ENCODE measurements around the gene WDR5.
"Not testable (repeated sequence)": the region's sequence is repeated elsewhere in the genome, so short reads cannot be mapped to it uniquely, and the experiment has no call there.

WDR5 gene

DNA sequence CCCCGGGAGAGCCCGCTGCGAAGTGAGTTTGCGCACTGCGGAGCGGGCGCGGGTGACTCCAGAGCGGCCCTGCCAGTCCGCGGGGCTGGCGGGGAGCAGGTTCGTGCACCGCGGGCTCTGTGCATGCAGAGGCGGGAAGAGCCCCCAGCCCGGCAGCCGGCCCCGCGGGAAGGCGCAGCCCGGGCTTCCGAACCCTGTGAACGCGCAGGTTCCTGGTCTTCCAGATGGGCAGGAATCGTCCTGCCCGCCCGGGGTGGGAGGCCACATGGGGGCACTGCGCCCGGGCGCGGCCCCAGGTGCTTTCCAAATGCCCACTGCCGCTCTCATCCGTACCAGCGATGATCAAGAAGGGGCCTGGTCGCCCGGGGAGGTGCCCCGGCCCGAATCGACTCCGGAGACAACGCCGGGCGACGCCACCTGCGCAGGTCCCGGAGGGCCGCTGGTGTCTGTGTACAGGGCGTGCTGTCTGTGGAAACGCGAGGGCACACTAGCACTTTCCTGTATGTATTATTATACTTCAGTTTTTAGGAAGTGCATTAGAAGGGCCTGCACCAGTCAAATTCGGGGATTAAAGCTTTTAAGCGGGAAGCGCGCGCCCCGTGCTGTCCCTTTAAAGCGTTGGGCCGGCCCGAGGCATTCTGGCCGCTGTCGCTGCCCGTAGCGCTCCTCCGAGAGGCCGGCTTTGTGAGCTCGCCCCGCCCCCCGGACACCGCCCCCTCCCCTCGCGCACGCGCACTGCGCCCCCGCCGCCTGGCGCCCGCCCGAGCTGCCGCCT, at the start of gene WDR5:
TSS of gene WDR5 (plus strand) at position 740 of the 775 bp plus-strand sequence. CDS start 3,796 bp downstream, outside the sequence.
- peak; percentile 94 to 98 (median 96) for DNase-seq

DNA sequence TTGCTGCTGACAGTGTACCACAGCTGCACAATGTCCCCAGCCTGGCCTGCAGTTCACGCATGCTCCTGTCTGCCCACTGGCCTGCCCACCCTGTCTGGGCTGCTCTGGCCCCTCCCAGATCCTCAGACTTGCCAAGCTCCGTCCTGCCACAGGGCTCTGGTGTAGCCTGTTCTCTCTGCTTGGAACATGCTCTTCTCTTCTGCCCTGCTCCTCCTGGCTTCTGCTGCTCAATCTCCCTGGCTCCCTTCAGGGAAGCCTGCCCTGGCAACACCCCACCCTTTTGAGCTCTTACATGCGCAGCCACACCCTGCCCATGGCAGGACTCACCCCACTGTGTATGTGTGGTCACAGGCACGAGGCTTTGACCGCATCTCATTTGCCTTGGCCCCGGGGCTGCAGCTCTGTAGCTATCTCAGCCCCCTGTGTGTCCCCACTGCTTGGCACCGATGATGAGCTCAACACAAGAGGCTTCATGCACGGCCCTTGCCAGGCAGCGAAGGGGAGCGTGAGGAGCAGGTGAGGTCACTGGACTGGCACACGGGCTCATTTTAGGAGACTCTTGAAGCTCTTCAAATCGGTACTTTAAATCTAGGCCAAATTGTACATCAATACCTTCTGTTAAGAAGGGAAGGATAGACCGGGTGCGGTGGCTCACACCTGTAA, 47.7 kb upstream of the WDR5 start:
- no peak for DNase-seq

DNA sequence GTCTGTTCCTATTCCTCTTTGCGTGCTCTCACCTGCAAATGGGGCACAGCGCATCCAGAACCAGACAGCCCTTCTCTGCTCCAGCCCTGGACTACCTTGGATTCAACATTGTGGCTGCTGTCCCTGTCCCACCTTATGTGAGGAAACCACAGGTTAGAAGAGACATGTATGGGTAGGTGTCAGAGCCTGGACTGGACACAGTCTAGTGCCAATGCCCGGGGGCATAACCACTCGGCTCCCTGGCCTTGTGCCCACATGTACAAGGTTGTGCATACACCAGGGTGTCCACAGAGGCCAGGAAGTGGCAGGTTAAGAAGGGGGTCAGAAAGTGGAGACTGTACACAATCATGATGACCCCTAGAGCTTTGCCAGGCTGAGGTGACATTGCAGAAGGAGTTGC, 45.9 kb upstream of the WDR5 start:
- DNase-seq = no peak

DNA sequence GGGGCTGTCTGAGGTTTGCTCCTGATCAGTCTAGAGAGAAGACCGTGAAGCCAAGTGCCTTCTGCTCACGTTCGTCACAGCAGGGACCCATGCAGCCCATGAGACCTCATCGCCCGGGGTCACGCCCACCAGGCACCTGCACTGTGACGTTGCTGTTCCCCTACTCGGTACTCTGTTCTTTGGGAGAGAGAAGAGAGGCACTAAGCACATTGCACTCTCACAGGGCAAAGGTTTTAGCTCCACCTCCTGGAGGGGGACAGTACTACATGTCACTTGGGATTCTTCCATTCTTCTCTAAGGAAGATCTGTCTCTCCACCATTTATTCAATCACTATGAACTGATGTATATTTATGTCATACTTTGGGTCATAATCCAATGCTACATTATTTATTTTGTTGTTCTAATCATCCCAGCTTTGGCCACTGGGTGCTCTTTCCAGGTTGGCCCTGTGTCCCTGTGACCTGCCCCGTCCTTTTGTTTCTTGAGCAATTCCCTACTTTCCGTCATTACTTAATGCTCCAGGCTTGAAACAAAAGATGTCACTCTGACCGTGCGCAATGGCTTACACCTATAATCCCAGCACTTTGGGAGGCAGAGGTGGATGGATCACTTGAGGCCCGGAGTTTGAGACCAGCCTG, 36.6 kb upstream of the WDR5 start:
- peak; percentile 72 to 78 (median 76) for DNase-seq

DNA sequence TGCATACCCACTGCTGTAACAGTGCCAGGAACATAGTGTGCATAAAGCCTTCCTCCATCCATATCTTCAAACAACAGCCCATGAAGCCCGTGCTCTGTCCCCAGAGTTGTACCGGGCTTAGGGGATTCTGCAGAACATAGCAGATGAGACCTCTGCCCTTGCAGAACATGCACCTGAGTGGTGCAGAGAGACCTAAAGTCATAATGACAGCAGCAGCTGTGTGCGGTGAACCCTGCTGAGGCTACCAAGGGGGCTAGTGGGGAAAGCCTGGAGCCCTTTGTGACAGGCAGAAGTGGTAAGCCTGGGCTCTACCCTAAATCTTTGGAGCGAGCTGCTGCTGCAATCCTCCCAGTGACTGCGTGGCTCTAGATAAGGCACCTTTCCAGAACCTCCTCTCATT, 35.8 kb upstream of the WDR5 start:
- DNase-seq = no peak

DNA sequence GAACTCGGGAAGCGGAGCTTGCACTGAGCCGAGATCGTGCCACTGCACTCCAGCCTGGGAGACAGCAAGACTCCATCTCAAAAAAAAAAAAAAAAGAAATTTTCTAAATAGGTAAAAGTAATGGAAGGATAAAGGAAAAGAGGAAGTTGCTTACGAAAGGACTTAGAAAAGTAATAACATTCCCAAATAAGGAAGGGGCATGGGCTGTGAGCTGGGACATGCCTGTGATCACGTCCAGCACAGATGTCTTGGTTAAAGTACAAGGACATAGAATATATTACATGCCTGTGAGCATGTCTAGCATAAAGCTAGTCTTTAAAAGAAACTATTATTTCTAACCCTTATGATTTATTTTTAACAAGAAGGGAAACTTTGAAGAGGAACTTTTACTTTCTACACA, 34.7 kb upstream of the WDR5 start:
- not testable (repeated sequence) for DNase-seq

DNA sequence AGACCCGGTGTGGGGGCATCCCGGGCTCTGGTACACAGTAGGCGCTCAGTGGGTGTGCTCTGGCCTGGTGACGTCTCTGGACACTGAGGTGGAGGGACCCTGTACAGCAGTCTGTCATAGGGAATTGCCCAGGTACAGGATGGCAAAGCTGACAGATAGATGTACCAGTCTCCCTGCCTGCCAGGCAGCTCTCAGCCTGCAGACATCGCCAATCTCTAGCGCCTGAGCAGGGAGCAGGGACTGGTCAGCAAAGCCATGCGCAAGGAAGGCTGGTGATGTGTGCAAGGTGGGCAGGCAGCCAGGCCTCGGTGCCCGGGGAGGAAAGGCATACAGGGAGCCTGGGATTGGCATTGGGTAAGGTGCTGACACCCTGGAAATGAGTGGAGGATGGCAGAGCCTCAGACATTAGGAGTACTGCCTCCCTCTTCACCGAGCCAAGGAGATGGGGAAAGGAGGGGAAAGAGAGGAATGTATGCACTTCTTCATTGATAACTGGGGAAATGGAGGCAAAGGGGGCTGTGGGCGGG, 34.2 kb upstream of the WDR5 start:
- no peak for DNase-seq

DNA sequence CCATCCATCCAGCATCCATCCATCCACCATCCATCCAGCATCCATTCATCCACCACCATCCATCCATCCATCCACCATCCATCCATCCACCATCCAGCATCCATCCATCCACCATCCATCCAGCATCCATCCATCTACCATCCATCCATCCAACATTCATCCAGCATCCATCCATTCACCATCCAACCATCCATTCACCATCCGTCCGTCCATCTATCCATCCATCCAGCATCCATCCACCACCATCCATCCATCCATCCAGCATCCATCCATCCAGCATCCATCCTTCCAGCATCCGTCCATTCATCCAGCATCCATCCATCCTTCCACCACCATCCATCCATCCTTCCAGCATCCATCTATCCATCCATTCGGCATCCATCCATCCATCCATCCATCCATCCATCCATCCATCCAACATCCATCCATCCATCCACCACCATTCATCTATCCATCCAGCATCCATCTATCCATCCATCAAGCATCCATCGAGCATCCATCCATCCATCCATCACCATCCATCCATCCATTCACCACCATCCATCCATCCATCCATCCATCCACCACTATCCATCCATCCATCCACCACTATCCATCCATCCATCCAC, 32.4 kb upstream of the WDR5 start:
- DNase-seq = no peak

DNA sequence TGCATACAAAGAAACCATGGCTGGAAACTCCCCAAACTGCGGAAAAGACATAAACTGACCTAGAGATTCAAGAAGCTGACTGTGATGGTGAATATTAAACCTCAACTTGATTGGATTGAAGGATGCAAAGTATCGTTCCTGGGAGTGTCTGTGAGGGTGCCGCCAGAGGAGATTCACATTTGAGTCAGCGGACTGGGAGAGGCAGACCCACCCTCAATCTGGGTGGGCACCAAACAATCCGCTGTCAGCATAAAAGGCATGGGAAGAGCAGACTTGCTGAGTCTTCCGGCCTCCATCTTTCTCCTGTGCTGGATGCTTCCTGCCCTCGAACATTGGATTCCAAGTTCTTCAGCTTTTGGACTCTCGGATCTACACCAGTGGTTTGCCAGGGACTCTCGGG, 24.8 kb upstream of the WDR5 start:
- no peak for DNase-seq

DNA sequence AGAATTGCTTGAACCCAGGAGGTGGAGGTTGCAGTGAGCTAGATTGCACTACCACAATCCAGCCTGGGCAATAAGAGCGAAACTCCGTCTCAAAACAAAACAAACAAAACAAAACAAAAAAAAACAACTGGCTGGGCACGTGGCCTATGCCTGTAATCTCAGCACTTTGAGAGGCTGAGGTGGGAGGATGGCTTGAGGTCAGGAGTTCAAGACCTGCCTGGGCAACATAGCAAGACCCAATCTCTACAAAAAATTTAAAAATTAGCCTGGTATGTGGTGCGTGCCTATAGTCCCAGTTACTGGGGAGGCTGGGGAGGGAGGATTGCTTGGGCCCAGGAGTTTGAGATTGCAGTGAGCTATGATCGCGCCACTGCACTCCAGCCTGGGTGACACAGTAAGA, 23.3 kb upstream of the WDR5 start:
- DNase-seq = no peak

DNA sequence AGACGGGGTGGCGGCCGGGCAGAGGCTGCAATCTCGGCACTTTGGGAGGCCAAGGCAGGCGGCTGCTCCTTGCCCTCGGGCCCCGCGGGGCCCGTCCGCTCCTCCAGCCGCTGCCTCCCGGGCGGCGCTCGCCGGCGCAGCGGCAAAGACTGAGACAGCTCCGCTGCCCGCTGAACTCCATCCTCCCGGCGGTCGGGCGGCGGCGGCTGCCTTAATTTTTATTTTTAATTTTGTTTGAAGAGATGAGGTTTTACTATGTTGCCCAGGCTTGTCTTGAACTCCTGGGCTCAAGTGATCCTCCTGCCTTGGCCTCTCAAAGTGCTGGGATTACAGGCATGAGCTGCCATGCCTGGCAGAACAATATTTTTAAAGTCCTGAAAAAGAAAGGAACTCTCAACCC, 16.9 kb upstream of the WDR5 start:
- not testable (repeated sequence) for DNase-seq

DNA sequence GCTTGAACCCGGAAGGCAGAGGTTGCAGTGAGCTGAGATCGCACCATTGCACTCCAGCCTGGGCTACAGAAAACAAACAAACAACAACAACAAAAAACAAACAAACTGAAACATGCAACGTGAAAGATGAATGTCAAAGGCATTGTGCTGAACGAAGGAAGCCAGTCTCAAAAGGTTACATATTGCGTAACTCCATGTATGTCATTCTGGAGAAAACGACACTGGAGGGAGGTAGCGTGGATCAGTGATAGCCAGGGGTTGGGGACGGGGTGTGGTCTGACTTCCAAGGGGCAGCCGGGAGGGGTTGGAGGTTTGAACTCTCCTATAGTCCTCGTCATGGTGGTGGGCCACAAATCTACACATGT, 12.1 kb upstream of the WDR5 start:
- peak; percentile 41 to 61 (median 48) for DNase-seq

DNA sequence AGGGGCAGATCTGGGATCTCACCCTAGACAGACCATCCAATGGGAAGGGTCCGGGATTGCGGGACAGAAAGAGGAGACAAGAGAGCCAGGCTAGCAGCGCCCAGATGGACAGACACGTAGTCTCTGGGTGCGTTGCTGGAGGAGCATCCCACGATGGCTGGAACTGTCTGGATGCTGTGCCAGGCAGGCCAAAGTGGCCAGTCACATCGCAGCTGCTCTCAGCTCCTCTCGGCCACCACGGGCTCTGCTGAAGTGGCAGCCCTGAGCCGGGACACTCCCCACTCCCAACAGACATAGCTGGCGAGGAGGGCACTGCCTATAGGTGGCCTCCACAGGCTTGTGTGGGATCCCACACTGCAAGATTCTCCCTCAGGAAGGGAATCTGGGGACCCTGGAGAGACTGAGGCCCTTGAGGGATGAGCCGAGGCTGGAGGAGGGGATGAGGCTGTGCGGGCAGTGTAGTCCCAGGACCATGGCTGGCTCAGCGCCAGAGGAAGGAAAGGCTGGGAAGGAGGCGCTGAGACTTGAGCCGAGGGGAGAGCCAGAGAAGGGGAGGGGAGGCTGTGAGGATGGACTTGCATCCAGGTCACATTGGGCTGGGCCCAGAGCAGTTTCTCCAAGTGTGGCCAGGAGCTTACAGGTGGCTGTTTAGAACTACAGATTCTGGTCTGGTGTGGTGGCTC, 10.3 kb upstream of the WDR5 start:
- no peak for DNase-seq

DNA sequence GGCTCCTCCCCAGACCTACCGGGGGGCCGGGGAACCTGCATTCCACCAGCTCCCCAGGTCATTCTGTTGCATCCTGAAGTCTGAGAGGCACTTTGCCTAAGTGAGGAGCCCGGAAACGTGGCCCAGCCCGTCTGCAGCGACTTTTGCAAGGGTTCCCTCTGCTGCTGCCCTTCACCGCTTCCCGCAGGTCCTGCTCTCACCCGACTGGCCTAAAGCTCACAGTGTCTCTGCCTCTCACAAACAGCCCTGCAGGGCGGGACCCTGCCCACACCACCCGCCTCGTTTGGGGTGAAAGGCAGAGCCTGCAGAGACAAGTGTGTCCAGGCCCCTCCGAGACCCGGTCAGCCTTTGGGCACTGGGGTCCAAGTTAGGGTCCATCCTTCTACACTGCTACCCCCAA, 9.5 kb upstream of the WDR5 start:
- DNase-seq = no peak

DNA sequence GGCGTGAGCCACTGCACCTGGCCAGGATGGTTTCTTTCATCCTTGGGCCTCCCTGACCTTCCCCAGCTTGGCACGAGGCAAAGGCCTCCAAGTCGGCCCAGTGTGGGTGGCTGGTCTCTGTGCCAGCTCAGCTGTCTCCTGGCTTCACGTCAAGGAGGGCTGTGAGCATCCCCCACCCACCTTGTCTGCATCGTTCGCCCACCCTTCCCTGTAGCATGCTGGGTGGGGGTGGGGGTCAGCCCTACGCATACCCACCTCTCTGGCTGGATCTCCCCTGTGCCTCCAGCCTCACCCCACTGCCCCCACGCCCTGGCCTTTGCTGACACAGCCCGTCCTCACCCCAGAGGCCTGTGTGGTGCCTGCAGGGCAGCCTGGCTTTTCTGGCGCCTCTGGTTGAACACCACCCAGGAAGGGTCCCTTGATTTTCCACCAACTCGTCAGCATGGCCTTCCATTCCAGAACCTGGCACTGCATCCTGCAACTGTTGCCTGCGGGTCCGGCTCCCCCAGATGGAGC, 8.8 kb upstream of the WDR5 start:
- no peak for DNase-seq

DNA sequence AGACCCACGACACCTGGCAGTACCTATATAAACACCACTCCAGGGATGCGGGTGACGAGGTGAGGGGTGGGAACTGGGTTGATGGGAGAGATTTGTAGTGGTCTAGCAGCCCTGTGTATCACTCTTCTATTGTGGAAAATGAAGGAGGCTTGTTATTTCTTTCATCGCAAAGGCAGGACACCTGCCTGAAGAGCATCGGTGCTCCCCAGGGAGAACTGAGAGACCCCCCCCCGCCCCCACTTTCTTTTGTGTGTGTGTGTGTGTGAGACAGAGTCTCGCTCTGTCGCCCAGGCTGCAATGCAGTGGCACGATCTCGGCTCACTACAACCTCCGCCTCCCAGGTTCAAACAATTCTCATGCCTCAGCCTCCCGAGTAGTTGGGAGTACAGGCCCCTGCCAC, 8.3 kb upstream of the WDR5 start:
- no peak for DNase-seq

DNA sequence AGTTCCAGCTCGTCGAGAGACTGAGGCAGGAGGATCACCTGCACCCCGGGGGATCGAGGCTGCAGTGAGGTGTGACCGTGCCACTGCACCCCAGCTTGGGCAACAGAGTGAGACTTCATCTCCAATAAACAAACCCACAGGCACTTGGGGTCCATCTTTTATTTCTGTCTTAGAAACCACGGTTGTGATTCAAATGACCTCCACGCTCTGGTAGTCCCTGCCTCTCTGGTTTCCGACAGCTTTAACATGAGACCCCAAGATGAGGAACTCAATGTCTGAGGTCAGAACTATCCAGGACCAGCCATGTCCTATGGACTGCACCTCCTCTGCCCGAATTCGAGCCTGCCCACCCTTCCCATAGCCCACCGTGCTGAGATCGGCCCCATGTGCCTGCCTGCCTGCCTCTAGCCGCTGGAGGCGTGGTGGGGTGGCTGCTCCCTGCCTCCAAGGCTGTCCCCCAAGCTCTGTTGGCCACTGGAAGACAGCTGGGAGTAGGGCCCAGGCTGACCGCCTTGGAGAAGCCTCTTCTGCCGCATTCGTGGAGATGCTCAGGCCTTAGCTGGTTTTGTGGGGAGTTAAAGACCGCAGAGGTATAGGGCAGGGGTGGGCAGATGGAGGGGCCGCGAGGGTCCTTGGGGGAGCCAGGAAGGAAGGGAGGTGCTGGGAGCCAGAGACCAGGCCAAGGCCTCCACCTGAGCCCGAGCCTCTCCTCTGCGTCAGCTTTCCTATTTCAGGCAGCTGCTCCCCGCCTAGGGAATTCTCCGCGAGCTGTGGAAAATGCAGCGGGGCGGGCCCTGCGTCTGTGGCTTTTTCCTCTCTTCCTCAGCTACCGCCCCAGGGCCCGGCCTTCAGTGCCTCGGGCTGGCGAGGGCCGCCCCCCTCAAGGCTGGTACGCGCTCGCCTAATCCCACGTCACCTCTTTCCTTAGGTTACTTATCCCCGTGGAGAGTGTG, 6.9 kb upstream of the WDR5 start:
- DNase-seq = no peak

DNA sequence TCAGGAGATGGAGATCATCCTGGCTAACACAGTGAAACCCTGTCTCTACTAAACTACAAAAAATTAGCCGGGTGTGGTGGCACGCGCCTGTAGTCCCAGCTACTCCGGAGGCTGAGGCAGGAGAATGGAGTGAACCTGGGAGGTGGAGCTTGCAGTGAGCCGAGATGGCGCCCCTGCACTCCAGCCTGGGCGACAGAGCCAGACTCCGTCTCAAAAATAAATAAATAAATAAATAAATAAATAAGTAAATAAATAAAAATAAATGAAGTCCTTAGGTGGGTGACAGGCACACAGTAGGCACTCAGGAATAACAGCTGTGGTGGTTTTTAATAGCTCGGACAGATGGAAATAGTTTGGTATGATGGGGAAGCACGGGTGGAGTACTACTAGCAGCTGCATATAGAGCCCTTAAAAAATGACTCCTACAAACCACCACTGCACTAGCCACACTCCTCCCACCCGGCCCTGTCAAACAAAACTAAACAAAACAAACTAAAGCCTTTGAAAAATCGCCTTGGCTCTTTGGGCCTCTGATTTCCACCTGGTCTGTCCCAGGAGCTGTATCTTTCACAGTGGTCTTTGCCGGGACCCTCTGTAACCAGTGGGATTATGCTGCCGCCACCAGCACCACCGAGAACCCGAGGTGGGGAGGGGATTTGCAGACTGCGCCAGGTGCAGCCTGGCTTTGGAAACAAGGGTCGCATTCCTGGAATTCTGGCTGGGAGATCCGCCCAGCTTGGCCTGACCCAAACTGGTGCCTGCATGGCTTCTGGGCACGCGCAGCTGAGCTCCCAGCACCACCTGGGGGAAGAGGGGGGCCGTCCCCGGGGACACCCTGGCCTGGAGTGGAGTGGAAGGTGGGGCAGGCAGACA, 5.1 kb upstream of the WDR5 start:
- DNase-seq = no peak

DNA sequence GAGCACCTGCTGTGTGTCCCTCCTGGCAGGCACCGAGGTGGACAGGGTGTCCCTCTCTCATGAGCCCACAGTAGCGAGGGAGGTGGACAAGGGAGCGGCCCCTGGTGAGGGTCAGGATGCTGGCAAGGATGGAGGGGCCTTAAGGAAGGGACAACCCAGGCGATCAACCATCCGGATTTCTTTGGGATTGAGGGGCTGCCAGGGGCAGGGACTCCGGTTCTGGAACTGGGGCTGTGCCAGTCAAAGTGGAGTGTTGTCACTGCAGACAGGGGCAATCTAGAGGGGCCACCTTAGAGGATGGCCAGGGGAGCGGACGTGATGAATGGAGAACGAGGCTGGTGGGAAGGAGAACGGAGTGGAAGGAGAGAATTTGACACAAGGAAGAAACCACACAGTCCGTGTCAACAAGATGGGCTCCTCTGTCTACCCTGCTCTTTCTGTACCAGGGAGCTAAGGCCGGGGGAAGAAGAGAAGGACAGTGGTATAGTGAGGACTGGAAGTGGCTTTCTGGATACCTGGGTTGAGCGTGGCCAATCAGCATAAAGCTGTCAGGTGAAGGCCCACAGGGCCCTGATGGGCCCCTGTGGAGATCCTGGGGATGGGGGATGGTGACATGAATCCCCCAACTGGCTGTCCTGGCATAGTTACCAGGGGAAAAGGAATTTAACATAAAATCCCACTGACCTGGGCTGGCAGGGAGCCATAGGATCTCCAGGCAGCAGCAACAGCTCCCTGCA, 4.2 kb upstream of the WDR5 start:
- no peak for DNase-seq
